Glomerular visceral epithelial cell (primary cell): ENCODE data around the gene FPGS.
"Not testable (repeated sequence)": the region's sequence is repeated elsewhere in the genome, so short reads cannot be mapped to it uniquely, and the experiment has no call there.

Experiments used
- DNase-seq: peaks from one replicate; pipeline ENCODE4 v3.0.0-alpha.2; 2016; ENCODE audit errors: extremely low spot score

The FPGS gene

DNA sequence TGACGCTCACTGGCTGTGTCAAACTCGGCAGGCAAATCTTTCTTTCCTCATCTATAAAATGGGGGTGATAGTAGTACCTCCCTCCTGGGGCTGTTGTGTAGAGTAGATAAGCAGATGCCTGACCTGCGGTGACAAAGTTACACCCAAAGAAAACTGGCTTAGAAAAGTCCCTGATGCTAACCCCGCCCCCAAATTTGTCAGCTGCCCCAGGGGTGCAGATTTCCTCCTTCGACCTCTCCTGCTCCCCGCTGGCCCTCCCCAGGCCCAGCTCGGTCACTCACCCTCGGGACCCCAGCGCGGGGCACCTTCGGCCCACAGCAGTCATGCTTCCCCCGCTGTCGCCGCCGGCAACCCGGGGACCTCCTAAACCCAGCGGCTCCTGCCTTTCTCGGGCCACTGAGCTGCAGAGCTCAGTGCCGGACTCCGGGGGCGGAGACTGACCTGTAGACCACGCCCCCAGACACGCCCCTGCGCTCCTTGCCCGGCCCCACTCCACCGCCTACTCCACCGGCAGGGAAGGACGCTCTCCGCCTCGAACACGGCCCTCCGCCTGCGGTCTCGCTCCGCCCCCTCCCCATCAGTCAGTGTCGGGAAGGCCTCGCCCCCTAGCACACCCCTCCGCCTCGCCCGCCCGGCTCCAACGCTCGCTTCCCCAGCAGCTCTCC is 31.6 kb upstream of the FPGS start:
- DNase-seq = peak; percentile 99

DNA sequence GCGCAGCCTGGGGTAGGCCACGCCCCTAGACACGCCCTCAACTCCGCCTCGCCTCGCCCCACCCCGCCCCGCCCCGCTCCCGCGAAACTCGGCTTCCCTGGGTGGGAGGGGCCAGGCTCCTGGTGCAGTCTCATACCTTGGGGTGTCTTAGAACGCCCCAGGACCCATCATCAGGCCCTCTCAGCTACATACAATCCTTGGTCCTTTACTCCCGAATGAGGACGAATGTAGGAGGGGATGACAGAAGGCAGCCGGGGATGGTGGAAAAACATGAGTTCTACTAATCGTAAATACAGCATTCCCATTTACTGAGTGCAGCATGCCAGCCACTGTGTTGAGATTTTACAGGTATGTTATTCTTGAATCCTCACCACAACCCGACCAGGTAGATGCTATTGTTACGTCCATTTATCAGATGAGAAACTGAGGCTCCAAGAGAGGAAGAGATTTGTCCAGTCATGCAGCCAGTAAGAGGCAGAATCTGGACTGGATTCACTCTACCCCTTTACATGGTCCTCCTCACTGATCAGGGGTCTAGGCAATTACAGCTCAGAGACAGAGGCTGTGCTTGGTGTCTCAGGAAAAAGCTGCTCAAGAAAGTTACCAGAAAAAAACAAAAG is 31.0 kb upstream of the FPGS start:
- DNase-seq = no peak

DNA sequence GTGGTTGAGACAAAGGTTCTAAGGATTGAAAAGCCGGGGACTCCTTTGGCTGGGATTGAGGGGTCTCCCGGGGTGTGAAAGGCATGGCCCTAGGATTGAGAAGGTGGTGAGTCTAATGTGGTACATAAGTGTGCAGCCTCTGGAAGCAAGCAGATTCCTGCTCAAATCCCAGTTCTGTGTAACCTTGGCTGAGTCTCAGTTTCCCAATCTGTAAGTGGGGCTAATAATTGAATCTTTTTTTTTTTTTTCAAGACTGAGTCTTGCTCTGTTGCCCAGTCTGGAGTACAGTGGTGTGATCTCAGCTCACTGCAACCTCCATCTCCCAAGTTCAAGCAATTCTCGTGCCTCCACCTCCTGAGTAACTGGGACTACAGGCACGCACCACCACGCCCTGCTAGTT is 30.1 kb upstream of the FPGS start:
- DNase-seq = no peak

DNA sequence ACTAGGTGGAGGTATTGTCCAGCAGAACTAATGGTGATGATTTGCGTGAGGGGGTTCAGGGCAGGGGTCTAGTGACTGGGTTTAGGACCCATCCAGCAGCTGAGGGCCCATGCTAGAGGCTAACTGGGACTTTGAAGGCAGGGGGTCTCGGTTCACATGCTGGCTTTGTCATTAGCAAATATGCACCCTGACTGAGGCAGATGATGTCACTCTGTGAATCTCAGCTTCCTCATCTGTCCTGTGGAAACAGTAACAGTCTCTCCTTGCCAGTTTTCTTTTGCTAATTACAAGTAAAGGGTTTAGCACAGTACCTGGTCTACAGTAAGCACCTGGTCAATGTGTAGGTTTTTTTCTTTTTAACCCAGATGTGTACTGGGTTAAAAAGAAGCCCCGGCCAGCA is 29.4 kb upstream of the FPGS start:
- DNase-seq = no peak

DNA sequence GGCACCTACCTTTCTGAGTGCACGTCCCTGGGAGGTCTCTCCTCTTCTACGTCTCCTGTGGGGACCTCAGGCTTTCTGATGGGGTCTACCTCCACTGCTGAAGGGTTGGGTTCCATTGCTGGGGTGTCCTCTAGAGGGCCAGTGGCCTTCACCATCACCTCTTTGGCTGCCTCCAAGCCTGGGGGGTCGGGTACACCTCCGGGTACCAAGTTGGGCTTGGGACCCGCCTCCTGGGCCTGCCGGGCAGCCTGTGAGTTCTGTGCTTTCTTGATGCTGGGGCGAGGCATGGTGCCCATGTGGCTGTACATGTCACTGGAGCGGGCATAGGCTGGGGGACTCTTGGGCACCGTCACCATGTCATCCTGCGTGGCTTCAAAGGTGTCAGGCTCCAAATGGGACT is 28.7 kb upstream of the FPGS start:
- DNase-seq = no peak

DNA sequence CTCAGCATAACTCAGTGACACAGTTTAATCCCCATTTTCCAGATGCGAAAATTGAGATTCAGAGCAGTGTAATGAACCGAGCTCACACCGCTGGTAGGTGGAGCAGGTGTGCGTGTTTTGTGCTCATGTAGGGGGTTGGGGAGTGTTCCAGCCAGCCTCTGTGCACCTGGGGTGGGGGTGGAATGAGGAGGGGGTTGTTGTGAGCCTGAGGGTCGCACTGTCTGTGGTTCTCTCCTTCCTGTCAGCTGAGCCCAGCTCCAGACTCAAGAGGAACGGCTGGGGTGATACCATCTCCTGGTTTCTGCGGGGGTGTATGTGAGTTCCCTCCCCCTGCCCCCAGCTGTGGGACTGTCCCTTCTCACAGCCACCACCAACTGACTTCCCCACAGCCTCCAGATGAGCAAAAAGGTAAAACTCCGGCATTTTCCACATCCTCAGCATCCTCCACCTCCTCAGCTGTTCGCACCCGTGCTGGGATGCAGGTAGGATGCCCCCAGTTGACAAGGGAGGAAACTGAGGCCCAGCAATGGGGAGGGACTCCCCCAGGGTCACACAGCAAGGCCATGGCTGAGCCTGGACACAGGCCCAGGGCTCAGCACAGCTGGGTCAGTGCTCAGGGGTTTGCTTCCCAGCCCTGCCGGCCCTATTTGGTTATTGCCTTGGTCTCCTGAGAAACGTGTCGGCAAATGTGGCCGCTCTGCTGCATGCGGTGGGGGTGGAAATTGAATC is 26.3 kb upstream of the FPGS start:
- DNase-seq = no peak

DNA sequence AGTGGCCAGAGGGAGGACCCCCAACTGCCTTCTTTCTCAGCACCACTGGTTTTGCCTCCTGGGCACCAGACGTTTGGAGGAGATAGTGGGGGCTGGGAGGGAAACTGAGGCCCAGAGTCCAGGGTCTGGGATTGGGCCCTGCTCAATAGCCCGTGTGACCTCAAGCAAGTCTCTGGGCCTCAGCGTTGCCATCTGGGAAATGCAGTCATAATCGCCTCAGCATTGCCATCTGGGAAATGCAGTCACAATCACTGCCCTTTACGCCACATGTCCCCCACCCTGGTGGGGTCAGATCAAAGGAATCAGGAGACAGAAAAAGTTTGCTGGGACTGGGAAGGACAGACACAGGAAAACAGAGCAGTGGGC is 25.8 kb upstream of the FPGS start:
- no peak for DNase-seq

DNA sequence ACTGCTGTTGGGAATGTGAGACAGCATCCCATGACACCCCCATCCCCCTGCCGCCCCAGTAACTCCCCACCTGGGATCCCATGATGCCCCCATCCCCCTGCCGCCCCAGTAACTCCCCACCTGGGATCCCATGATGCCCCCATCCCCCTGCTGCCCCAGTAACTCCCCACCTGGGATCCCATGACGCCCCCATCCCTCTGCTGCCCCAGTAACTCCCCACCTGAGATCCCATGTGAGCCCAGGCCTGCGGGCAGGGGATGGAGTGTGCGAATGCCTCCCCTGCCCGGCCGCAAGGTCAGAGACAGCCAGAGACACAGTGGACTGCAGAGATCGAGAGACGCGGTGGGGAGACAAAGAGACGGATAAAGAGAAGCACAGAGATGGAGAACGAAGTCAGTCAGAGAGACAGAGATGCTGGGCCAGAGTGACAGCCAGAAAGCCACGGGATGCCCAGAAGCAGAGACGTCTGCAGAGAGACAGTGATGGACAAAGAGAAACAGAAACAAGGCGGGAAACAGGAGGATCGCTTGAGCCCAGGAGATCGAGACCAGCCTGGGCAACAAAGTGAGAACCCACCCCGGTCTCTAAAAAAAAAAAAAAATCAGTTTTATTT is 25.2 kb upstream of the FPGS start:
- DNase-seq = no peak

DNA sequence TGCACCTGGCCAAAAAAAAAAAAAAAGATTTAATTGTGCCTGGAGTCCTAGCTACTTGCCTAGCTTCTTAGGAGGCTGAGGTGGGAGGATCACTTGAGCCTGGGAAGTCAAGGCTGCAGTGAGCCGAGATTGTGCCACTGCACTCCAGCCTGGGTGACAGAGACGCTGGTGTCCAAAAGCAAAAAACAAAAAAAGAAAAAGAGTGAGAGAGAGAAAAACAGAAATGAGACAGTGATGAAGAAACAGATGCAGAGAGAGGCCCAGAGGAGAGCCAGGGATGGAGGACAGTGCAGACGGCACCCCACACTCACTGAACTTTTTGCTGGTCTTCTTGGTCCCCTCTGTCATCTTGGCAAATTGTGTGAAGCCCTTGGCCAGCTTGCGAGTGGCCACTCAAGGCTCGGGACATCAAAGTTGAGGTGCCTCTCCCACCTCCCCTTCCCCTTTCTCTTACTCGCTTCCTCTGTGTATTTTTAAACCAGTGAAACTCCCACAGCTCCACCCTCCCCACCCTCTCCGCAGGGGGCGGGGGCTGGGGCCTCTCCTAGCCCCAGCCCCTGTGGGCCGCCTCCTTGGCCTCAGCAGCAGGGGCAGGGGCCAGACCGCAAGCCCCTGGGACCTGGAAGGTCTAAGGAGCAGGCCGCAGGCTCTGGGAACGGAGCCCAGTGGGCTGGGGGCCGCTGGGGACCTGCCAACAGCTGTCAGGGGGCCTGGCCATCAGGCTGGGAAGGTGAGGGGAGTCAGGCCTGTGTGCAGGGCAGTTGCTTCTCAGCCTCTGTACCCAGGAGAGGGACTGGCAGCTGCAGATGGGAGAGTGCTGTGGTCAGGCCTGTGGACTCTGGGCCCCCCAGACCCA is 24.2 kb upstream of the FPGS start, which contains the start of gene SH2D3C:
Gene SH2D3C, minus strand, starts transcription at position 387 of the 856 bp plus-strand sequence. Its CDS starts 39 bp downstream, at position 348.
- no peak for DNase-seq

DNA sequence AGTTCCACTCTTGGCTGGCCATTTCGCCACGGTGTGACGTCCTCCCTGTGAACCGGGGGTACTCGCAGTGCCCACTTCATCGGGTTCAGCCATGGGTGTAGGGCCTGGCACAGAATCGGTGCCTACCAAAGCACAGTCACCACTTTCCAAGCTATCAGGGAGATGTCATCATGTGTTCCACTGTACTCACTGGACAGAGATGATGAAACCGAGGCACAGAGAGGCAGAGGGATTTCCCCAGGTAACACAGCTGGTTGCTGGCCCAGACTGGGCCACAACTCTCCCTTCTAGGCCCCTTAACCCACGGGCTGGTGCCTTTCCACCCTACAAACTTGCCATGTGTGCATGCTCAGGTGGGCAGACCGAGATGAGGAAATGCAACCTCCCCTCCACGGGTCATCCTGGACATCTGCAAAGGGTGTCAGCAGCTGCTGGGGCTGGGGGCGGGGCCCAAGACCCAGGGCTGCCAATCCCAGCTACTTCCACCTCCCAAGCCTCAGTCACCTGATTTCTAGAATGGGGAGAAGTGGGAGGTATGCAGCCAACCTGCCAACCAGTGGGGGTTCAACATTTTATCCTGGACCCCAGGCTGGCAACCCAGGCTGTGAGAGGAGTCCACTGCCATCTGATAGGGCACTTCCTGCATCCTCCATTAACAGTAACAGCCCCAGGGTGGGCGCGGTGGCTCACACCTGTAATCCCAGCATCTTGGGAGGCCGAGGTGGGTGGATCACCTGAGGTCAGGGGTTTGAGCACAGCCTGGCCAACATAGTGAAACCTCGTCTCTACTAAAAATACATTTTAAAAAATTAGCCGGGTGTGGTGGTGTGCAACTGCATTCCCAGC is 23.3 kb upstream of the FPGS start:
- DNase-seq = no peak

DNA sequence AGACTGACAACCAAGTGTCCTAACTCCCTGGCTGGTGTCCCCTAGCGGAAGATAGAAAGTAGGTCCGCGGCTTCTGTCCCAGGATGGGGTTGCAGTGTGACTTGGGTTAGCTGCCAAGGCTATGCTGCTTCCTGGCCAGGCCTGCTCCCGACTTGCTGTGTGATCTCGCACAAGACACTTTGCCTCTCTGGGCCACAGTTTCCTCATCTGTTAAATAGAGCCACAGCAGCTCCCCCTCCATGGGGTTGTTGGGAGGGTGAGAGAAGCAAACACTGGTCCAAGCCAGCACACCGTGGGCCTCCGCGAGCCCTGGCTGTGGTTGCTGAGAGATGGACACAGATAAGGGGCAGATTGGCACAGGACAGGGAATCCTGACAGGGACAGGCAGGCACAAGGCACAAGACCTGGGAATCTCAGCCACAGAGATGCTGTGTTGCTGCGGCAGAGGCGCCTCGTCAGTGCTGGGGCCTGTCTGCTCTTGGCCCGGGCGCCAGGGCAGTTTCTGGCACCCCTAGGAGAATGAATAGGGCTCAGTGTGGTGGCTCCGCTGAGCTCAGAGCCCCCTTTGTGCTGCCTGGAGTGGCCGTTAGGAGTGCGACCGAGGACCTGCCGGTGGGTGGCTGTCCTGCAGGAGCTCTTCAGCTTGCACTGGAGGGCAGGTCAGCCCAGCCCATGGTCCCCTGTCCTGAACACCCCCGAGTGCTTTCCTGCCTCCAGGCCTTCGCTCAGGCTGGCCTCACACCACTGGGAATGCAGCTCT is 22.4 kb upstream of the FPGS start:
- DNase-seq = no peak

DNA sequence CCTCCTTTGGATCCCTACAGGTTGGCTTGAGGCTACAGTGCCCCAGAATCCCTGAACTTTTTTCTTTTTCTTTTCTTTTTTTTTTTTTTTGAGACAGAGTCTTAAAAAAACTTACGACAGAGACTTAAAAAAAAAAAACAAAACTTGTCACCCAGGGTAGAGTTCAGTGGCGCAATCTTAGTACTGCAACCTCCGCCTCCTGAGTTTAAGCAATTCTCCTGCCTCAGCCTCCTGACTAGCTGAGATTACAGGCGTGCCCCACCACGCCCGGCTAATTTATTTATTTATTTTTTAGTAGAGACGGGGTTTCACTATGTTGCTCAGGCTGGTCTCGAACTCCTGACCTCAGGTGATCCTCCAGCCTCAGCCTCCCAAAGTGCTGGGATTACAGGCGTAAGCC is 21.8 kb upstream of the FPGS start:
- not testable (repeated sequence) for DNase-seq

DNA sequence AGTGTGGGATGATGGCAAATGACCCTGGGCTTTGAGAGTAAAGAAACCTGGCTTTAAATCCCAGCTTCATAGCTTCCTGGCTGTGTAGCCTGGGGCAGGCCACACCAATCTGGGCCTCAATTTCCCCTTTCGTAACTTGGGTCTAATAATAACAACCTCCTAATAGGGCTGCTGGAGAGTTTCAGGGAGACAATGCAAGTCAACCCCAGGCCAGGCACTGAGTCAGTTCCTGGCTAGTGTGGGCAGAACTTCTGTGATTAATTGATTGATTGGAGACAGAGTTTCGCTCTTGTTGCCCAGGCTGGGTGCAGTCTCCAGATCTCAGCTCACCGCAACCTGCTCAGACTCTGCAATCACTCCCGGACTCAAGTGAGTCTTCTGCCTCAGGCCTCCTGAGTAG is 20.9 kb upstream of the FPGS start:
- no peak for DNase-seq

DNA sequence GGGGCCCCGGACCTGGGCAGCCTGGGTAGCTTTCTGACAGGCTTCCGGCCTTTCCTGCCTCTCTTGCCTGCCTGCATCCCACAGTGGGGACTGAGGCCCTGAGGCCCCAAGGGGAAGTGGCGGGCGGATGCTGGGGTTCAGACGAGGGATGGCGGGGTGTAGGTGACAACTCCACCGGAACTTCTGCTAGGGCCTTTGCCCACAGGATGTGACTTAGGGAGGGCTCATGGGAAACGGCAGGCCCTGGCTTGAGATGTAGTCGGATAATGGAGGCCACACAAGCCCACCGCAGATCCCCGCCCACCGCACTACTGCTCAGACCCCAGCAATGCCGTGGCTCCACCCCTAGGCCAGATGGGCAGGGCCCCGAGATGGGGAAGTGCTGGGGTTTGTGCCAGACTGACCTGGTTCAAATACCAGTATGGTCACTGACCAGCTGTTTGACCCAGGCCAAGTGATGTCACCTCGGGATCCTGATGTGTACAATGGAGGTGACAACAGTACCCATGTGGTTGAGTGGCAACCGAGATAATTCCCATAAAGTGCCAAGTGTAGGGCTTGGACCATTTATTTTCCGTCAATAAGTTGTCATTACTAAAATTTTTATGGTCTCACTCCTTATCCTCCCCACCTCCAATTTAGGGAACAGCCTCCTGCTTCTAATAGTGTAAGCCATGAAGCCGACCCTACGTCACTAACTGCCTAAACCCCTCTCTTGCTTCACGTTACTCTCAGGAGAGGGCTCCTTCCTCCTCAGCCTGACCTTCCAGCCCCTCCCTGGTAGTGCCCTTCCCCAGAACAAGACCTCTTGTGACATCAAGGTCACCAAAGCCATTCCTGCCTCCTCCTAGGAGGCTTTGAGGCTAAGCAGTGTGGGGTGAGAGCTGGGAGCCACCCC is 19.3 kb upstream of the FPGS start:
- no peak for DNase-seq

DNA sequence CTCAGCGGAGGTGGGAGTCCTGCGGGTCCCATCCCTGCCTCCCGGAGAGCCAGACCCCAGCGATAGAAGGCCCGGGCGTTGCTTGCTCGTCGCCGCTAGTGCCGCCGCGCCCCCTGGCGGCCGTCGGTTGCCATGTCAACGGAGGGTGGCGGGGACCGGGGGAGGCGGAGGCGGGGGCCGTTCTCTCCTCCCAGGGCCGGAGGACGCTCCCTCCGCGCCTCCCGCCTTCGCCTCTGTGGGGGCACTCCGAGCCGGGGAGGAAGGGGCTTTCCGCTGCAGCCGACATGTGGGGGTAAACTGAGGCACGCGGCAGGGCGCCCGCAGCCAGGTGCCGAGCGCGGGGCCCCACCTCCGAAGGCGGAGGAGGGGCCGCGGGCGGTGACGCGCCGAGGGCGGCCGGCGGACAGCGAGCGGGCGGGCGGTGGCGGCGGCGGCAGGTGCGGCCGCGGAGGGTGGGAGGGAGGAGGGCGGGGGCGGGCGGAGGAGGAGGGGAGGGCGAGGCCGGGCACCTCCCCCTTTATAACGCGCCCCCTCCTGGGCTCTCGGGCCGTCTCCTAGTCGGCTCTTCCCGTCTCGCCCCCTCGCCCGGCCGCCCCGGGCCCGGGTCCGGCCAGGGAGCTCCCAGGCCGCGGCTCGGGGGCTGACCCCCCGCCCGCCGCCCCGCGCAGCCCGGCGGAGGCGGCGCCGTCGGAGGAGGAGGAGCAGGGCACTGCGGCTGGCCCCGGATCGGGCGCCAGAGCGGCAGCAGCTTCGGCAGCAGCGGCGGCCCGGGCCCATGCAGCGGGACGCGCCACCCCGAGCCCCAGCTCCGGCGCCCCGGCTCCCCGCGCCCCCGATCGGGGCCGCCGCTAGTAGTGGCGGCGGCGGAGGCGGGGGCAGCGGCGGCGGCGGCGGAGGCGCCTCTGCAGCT is 17.4 kb upstream of the FPGS start:
- DNase-seq = peak; percentile 84

DNA sequence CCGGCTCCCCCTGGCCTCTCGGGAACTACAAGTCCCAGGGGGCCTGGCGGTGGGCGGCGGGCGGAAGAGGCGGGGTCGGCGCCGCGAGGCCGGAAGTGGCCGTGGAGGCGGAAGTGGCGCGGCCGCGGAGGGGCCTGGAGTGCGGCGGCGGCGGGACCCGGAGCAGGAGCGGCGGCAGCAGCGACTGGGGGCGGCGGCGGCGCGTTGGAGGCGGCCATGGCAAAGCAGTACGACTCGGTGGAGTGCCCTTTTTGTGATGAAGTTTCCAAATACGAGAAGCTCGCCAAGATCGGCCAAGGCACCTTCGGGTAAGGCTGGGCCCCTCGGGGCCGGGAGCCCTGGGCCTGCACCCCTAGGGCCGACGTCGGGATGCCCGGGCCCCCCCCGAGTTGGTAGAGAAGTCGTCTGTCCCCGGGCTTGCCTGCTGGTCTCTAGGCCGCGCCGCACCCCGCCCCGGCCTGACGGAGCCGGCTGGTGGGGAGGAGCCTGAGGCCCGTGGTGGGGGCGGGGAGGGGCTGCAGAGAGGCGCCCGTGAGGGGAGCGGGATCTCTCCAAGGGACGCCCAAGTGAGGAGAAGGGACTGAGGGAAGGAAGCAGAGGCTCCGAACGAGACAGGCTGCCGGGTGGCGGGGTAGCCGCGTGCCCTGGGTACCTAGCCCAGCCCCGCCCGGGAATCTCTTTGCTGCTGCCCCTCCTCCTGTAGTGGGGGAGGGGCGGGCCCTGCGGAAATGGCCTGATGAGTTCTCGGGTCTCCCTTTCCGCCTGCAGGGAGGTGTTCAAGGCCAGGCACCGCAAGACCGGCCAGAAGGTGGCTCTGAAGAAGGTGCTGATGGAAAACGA is 16.5 kb upstream of the FPGS start, which contains the start of gene CDK9:
Gene CDK9, plus strand, starts transcription at position 102 of the 840 bp plus-strand sequence. Its CDS starts 115 bp downstream, at position 217.
- peak; percentile 92 for DNase-seq

DNA sequence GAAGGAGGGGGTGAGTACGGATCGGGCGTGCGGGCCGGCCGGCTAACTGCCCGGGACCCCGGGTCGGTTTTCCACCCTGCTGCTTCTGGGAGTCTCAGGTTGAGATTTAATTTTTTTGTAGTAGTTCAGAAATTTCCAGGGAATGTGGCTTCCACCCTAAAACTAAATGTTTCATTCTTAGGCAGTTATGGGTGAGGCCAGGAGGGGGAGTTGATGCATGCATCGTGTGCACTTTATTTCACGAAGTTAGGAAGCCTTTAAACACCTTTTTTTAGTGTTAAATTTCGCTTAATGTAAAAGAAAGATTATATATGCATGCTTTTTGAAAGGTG is 15.9 kb upstream of the FPGS start:
- no peak for DNase-seq
